Measurements from ENCODE around the gene DENND5A.
"Not testable (repeated sequence)": the region's sequence is repeated elsewhere in the genome, so short reads cannot be mapped to it uniquely, and the experiment has no call there.

Gene DENND5A

GRCh38 chr11:9137293-9138132 is 127.6 kb downstream of the DENND5A start:
- peak; percentile 87 to 91 (median 88) for DNase-seq

DNA sequence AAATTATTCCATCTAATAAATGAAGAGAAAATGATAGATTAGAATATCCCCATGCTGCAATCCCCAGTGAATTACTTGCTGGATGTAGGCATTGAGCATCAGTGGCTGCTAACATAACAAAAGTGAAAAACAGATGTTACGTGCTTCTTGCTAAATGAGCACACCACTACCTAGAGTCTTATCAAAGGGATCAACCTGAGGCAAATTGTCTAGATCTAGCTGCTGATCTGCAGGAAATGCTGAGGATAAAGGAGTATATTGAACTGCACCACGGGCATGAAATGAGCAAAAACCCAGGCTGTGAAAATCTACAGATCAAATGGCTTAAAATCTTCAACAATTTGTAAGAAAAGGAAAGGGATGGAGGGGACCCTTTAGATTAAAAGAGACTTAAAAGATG is 128.4 kb downstream of the DENND5A start:
- DNase-seq = no peak

GRCh38 chr11:9133956-9134355 is 131.2 kb downstream of the DENND5A start:
- DNase-seq = peak in 1 of 4 experiments; percentile 13

DNA sequence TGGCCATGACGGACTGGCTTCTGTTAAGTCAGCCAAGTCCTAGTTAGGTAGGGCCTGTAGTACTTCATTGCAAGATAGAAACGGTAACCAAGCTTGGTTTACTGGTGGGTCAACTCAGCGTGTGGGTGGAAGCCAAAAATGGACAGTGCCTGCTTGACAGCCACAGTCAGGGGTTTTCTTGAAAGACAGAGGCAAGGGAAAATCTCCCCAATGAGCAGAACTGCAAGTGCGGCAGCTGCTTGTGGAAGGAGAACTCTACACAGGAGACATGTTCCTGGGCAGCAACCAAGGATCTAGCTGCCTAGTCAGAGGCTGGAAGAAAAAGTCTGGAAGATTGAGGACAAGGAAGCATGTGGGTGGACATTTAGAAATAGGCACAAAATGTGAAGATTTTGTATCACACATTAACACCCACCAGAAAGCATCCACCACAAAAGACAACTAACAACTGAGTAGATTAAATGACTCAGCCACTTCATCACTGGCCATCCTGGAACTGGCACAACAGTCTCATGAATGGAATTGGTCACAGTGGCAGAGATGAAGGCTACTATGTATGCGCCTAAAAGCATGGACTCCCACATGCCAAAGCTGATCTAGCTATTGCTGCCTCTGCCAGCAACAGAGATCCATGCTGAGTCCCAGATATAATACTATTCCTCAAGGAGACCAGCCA is 132.8 kb downstream of the DENND5A start:
- DNase-seq = peak; percentile 17 to 57 (median 30)

GRCh38 chr11:9130297-9130696 is 134.9 kb downstream of the DENND5A start:
- DNase-seq = peak; percentile 68 to 81 (median 74)

- peak in 2 of 4 experiments; percentile 23 to 24 for DNase-seq
Measured at GRCh38 chr11:9126636-9127035, 138.5 kb downstream of the DENND5A start.

DNA sequence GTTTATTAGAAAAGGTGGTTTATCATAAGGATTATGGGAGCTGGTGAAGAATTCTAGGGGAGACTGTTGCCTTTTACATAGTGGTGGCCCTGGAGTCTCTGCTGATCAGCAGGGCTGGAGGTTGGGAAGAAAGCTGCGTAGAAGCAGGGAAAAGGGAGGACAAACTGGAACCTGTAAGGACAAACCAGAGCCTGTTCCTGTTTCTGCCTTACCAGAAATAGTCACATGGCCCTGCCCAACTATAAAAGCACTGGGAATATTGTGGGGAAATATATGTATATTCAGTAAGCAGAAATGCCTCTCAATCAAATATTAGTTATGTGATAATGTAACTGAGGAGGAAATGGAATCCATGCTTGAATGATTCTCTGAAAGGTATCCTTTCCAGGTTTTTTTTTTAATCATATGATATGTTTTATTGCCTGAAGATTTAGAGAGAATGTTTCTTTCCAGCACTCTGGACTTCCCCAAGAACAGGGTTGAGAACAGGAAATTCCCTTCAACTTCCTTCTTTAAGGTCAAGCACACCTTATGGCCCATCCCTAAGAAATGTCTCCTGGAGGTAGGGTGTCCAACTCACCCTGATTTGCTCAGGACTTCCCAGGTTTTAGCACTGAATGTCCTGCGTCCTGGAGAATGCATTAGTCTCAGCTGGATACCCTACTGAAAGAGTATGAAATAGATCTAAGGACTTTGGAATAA is 139.8 kb downstream of the DENND5A start:
- DNase-seq = peak in 1 of 4 experiments; percentile 14

DNA sequence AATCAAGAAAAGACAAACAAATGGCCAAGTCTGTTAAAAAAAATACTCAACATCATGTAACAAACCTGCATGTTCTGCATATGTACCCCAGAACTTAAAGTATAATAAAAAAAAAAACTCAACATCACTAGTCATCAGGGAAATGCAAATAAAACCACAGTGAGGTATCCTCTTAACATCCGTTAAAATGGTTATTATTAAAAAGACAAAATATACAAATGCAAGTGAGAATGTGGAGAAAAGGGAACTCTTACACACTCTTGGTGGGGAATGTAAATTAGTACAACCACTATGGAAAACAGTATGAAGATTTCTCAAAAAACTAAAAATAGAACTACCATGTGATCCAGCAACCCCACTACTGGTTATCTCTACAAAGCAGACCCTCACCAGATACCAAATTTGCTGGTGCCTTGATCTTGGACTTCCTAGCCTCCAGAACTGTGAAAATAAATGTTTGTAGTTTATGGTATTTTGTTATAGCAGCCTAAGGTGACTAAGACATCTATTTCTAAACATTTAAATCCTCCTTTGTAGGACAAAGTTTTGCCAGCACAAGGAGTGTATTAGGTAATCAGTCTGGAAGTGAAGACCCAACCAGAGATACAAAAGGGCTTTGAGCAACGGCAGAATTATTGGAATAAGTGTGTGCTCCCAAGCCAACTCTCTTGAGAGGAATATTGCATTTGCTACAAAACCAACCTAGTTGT is 141.4 kb downstream of the DENND5A start:
- no peak for DNase-seq

DNA sequence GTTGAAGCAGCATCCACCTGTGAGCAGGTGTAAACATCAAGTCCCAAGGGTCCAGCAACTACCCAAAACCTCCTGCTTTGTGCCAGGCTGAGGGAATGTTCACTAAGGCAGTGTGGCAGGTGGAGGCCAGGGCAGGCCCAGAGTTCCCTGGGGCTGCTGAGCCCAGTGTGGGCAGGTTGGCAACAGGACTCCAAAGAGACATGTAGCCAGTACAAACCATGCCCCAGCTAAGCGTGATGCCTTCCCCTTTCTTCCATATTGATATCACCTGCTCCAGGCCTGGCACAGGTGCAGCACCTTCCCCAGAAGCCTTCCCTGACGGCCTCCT is 143.7 kb downstream of the DENND5A start:
- DNase-seq = no peak

- DNase-seq = no peak
Measured at GRCh38 chr11:9120664-9121468, 144.3 kb downstream of the DENND5A start.

GRCh38 chr11:9118277-9118676 is 146.9 kb downstream of the DENND5A start:
- DNase-seq = no peak

- DNase-seq = no peak
Measured at GRCh38 chr11:9112075-9112474, 153.1 kb downstream of the DENND5A start.

DNA sequence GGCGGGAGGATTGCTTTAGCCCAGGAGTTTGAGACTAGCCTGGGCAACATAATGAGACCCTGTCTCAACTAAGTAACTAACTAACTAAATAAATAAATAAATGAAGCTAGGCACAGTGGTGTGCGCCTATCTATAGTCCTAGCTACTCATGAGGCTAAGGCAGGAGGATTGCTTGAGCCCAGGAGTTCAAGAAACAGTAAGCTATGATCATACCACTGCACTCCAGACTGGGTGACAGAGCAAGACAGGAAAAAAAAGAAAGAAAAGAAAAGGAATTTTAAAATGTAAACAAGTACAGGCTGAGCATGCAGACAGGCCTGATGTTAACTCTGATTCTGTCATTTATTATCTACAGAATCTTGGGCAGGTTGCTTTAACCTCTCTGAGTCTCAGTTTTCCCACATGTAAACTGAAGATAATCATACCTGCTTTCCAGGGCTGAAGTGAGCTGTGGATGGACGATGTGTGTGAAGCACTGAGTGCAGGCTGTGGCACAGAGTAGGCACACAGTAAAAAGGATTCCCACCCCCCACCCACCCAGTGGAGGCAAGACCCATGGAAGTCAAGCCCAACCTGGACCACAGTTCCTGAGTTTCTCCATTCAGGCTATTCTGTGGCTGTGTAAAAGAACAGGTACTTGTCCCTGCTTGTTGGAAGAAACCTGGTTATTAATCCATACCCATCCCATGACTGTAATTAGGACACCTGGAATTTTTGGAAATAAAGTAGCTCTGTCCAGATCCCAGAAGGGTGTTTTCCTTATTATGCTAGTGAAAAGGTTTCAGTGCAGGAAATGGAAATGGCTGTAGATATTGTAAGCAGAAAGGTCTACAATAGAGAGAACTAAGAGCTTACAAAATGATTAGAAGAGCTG is 155.1 kb downstream of the DENND5A start:
- no peak for DNase-seq

GRCh38 chr11:9104580-9104979 is 160.6 kb downstream of the DENND5A start:
- DNase-seq = no peak

- DNase-seq = no peak
Measured at GRCh38 chr11:9103542-9104276, 161.4 kb downstream of the DENND5A start.

DNA sequence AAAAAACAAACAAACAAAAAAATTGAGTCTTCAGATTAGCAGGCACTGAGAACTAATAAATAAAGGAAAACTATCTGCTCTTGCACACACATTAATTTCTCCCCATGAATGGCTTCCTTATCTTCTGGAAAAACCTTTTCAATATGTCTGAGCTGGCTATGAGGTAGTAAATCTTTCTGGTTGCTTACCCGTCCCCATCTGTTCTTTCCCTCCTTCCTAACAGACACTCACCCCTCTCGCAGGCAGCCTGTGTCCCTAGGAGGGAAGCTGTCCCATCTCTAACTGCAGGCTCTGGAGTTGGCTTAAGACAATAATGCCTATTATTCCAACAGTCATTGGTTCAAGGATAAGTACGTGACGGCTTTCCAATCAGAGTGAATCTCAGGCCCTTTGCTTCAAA is 165.5 kb downstream of the DENND5A start:
- no peak for DNase-seq

- not testable (repeated sequence) for DNase-seq
Measured at GRCh38 chr11:9098455-9098854, 166.7 kb downstream of the DENND5A start.

DNA sequence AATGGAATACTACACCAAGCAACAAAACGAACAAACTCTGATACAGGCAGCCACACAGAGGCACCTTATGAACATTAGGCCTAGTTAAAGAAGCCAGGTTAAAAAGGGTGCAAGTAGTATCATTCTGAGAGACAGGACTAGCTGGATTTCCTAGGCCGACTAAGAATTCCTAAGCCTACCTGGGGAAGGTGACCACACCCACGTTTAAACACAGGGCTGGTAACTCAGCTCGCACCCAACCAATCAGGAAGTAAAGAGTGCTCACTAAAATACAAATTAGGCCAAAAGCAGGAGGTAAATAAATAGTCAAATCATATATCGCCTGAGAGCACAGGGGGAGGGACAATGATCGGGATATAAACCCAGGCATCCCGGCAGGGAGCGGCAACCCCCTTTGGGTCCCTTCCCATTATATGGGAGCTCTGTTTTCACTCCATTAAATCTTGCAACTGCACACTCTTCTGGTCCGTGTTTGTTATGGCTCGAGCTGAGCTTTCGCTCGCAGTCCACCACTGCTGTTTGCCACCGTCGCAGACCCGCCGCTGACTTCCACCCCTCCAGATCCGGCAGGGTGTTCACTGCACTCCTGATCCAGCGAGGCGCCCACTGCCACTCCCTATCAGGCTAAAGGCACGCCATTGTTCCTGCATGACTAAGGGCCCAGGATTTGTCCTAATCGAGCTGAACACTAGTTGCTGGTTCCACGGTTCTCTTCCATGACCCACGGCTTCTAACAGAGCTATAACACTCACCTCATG is 167.8 kb downstream of the DENND5A start:
- not testable (repeated sequence) for DNase-seq

DNA sequence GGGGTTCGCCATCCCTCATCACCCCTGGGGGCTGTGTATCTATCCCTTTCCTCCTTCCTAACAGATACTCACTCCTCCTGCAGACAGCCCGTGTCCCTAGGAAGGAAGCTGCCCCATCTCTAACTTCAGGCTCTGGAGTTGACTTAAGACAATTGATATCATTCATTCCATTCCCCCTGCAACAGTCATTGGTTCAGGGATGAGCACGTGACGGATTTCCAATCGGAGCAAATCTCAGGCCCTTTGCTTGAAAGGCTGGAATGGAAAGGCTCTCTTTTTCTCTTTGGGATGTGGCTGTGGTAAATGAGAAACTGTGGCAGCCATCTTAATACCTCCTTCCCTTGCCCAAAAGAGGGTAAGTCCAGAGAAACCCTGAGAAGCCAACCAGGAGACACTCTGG is 168.7 kb downstream of the DENND5A start:
- no peak for DNase-seq

Measured in suppressor macrophage (primary cell).